Measurements from ENCODE around the gene CTCFL.

Gene CTCFL

GRCh38 chr20:57451795-57452661 lies 72.9 kb downstream of the CTCFL start:
- no peak for TF ChIP-seq TAF1 (IDR thresholded peaks at IDR 0.05; ENCODE audit: borderline replicate concordance, insufficient read depth, low read length)
- no peak for TF ChIP-seq POLR2AphosphoS5 (IDR thresholded peaks at IDR 0.05; ENCODE audit: low read depth, low read length)
- TF ChIP-seq SIN3A (IDR thresholded peaks at IDR 0.05; ENCODE audit: borderline replicate concordance, insufficient read depth, low read length) = no peak
- TF ChIP-seq FOXP2 (optimal IDR thresholded peaks at IDR 0.05; ENCODE audit: borderline replicate concordance, extremely low read depth, extremely low read length, insufficient read depth) = no peak
- TF ChIP-seq, protein P1, sequence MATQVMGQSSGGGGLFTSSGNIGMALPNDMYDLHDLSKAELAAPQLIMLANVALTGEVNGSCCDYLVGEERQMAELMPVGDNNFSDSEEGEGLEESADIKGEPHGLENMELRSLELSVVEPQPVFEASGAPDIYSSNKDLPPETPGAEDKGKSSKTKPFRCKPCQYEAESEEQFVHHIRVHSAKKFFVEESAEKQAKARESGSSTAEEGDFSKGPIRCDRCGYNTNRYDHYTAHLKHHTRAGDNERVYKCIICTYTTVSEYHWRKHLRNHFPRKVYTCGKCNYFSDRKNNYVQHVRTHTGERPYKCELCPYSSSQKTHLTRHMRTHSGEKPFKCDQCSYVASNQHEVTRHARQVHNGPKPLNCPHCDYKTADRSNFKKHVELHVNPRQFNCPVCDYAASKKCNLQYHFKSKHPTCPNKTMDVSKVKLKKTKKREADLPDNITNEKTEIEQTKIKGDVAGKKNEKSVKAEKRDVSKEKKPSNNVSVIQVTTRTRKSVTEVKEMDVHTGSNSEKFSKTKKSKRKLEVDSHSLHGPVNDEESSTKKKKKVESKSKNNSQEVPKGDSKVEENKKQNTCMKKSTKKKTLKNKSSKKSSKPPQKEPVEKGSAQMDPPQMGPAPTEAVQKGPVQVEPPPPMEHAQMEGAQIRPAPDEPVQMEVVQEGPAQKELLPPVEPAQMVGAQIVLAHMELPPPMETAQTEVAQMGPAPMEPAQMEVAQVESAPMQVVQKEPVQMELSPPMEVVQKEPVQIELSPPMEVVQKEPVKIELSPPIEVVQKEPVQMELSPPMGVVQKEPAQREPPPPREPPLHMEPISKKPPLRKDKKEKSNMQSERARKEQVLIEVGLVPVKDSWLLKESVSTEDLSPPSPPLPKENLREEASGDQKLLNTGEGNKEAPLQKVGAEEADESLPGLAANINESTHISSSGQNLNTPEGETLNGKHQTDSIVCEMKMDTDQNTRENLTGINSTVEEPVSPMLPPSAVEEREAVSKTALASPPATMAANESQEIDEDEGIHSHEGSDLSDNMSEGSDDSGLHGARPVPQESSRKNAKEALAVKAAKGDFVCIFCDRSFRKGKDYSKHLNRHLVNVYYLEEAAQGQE (IDR thresholded peaks at IDR 0.05; ENCODE audit: insufficient read depth in 1 of 2, low read depth in 2 of 2, low read length in 2 of 2) = no peak

DNA sequence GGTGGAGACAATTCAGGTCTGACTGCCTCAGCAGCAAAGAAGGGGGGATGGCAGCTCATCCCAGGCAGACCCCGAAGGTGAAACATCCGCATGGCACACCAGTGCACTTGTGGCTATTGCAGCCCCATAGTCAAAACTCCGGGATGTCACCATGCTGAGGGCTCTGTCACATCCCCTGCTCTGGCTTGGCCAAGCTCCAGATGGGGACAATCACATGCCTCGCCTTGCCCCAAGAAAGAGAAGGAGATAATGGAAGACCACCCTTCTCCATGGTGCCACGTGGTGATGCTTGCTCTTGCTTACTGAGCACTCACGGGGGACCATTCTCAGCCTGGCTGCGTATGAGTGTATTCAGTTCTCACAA lies 73.5 kb downstream of the CTCFL start:
- TF ChIP-seq SIN3A (IDR thresholded peaks at IDR 0.05; ENCODE audit: borderline replicate concordance, insufficient read depth, low read length) = no peak
- no peak for TF ChIP-seq POLR2AphosphoS5 (IDR thresholded peaks at IDR 0.05; ENCODE audit: low read depth, low read length)
- no peak for TF ChIP-seq TAF1 (IDR thresholded peaks at IDR 0.05; ENCODE audit: borderline replicate concordance, insufficient read depth, low read length)
- no peak for TF ChIP-seq FOXP2 (optimal IDR thresholded peaks at IDR 0.05; ENCODE audit: borderline replicate concordance, extremely low read depth, extremely low read length, insufficient read depth)
- TF ChIP-seq, protein P1 (IDR thresholded peaks at IDR 0.05; ENCODE audit: insufficient read depth in 1 of 2, low read depth in 2 of 2, low read length in 2 of 2) = no peak

GRCh38 chr20:57450931-57451330 lies 74.0 kb downstream of the CTCFL start:
- TF ChIP-seq FOXP2 (optimal IDR thresholded peaks at IDR 0.05; ENCODE audit: borderline replicate concordance, extremely low read depth, extremely low read length, insufficient read depth) = no peak
- no peak for TF ChIP-seq POLR2AphosphoS5 (IDR thresholded peaks at IDR 0.05; ENCODE audit: low read depth, low read length)
- TF ChIP-seq, protein P1 (IDR thresholded peaks at IDR 0.05; ENCODE audit: insufficient read depth in 1 of 2, low read depth in 2 of 2, low read length in 2 of 2) = no peak
- no peak for TF ChIP-seq TAF1 (IDR thresholded peaks at IDR 0.05; ENCODE audit: borderline replicate concordance, insufficient read depth, low read length)
- TF ChIP-seq SIN3A (IDR thresholded peaks at IDR 0.05; ENCODE audit: borderline replicate concordance, insufficient read depth, low read length) = no peak

- TF ChIP-seq, protein P1 (IDR thresholded peaks at IDR 0.05; ENCODE audit: insufficient read depth in 1 of 2, low read depth in 2 of 2, low read length in 2 of 2) = no peak
- no peak for TF ChIP-seq POLR2AphosphoS5 (IDR thresholded peaks at IDR 0.05; ENCODE audit: low read depth, low read length)
- TF ChIP-seq TAF1 (IDR thresholded peaks at IDR 0.05; ENCODE audit: borderline replicate concordance, insufficient read depth, low read length) = no peak
- no peak for TF ChIP-seq FOXP2 (optimal IDR thresholded peaks at IDR 0.05; ENCODE audit: borderline replicate concordance, extremely low read depth, extremely low read length, insufficient read depth)
Measured at GRCh38 chr20:57450419-57450818, 74.5 kb downstream of the CTCFL start.

Measured in PFSK-1 (cell line).